Liver (tissue), 9 donors: Measurements from ENCODE around the gene CEACAM8. TPM values are rescaled to one million over a fixed set of nuclear protein-coding genes. Genes with fewer than 3 reads are reported as not detected.

Experiments
- DNase-seq: peaks from one replicate; pipeline ENCODE4 v3.0.0-alpha.2; 2017; ENCODE audit warnings: low spot score
- H3K27ac ChIP-seq, 2 donors: one replicate each; pipeline ENCODE4 v1.7.0; 2013; ENCODE audit warnings: inconsistent platforms in 2 of 2, low read length in 2 of 2, control low read depth in 1 of 2, low read depth in 1 of 2, mild to moderate bottlenecking in 1 of 2
- H3K27me3 ChIP-seq, 4 donors: one replicate each; pipeline versions ENCODE4 v1.6.1 to v1.7.0; 2013; ENCODE audit warnings: low read length in 3 of 4, inconsistent platforms in 1 of 4, mild to moderate bottlenecking in 1 of 4, moderate library complexity in 1 of 4; ENCODE audit not compliant: control insufficient read depth in 4 of 4, insufficient read depth in 4 of 4
- H3K36me3 ChIP-seq, 4 donors: one replicate each; pipeline versions ENCODE4 v1.6.1 to v1.7.0; 2013; ENCODE audit warnings: low read length in 3 of 4, mild to moderate bottlenecking in 3 of 4, low read depth in 1 of 4, moderate library complexity in 1 of 4; ENCODE audit not compliant: control insufficient read depth in 4 of 4, insufficient read depth in 3 of 4
- H3K4me1 ChIP-seq, 4 donors: one replicate each; pipeline versions ENCODE4 v1.6.1 to v1.7.0; 2013; ENCODE audit warnings: low read length in 3 of 4, mild to moderate bottlenecking in 3 of 4, moderate library complexity in 1 of 4; ENCODE audit not compliant: control insufficient read depth in 4 of 4, insufficient read depth in 4 of 4
- H3K4me3 ChIP-seq, 3 donors: one replicate each; pipeline versions ENCODE4 v1.6.1 to v1.7.0; 2013; ENCODE audit warnings: low read length in 3 of 3, control low read depth in 1 of 3, low read depth in 1 of 3, mild to moderate bottlenecking in 1 of 3
- H3K9ac ChIP-seq, 2 donors: one replicate each; pipeline ENCODE4 v1.7.0; 2013; ENCODE audit warnings: low read length in 2 of 2, mild to moderate bottlenecking in 2 of 2, moderate library complexity in 2 of 2, control low read depth in 1 of 2, low read depth in 1 of 2
- H3K9me3 ChIP-seq, 4 donors: one replicate each; pipeline versions ENCODE4 v1.6.1 to v1.7.0; 2013; ENCODE audit warnings: low read length in 3 of 4; ENCODE audit not compliant: control insufficient read depth in 4 of 4
- ATF3 ChIP-seq: IDR thresholded peaks from 2 replicates; pipeline ENCODE4 v1.6.1; 2016; ENCODE audit warnings: antibody characterized with exemption
- EGR1 ChIP-seq, 2 donors: IDR thresholded peaks; 2 replicates each; pipeline ENCODE4 v1.6.1; 2016 to 2018; ENCODE audit warnings: antibody characterized with exemption in 2 of 2, low read depth in 2 of 2
- FOXA2 ChIP-seq: IDR thresholded peaks from 2 replicates; pipeline ENCODE4 v1.6.1; 2016; ENCODE audit warnings: antibody characterized with exemption
- GABPA ChIP-seq, 2 donors: IDR thresholded peaks in 1 of 2; conservative IDR thresholded peaks in 1 of 2; 2 replicates each; pipeline ENCODE4 v1.6.1; 2016; ENCODE audit warnings: antibody characterized with exemption in 2 of 2, mild to moderate bottlenecking in 1 of 2, moderate library complexity in 1 of 2
- HNF4A ChIP-seq, 2 donors: conservative IDR thresholded peaks; 2 replicates each; pipeline ENCODE4 v1.6.1; 2016; ENCODE audit warnings: antibody characterized with exemption in 2 of 2, mild to moderate bottlenecking in 2 of 2
- HNF4G ChIP-seq: IDR thresholded peaks from 2 replicates; pipeline ENCODE4 v1.6.1; 2016; ENCODE audit warnings: antibody characterized with exemption
- JUND ChIP-seq, 2 donors: IDR thresholded peaks; 2 replicates each; pipeline ENCODE4 v1.6.1; 2016; ENCODE audit warnings: antibody characterized with exemption in 2 of 2
- MAX ChIP-seq: IDR thresholded peaks from 2 replicates; pipeline ENCODE4 v1.6.1; 2016; ENCODE audit warnings: antibody characterized with exemption
- NR2F2 ChIP-seq: IDR thresholded peaks from 2 replicates; pipeline ENCODE4 v1.6.1; 2016; ENCODE audit warnings: antibody characterized with exemption
- REST ChIP-seq: IDR thresholded peaks from 2 replicates; pipeline ENCODE4 v1.6.1; 2016; ENCODE audit warnings: antibody characterized with exemption, mild to moderate bottlenecking
- SP1 ChIP-seq: IDR thresholded peaks from 2 replicates; pipeline ENCODE4 v1.6.1; 2018; ENCODE audit warnings: antibody characterized with exemption, mild to moderate bottlenecking
- TAF1 ChIP-seq: conservative IDR thresholded peaks from 2 replicates; pipeline ENCODE4 v1.6.1; 2016; ENCODE audit warnings: antibody characterized with exemption, mild to moderate bottlenecking
- ZBTB33 ChIP-seq: IDR thresholded peaks from 2 replicates; pipeline ENCODE4 v1.6.1; 2016; ENCODE audit warnings: antibody characterized with exemption
- WGBS: extraction: QIAGEN DNeasy Blood & Tissue Kit; methylation state at CpG from one replicate; pipeline ENCODE4 v1.1.7; 2013; 5-methylcytosine and 5-hydroxymethylcytosine counted together
- polyA plus RNA-seq, 2 donors: library from polyadenylated mRNA; stranded (reverse) in 1 of 2; unstranded in 1 of 2; fragments of 200-250 nt in 1 of 2; fragments of >200 nt in 1 of 2; fragmentation: Nextera tagmentation in 1 of 2; extraction: Ambion mirVana in 1 of 2; gene quantifications; one replicate each; pipeline versions ENCODE4 v1.2.1 to v1.2.3, GENCODE V29; 2013 to 2015
- total RNA-seq, 2 donors: library from RNA; depleted of rRNA; stranded (reverse); fragments of >200 nt; gene quantifications; one replicate each; pipeline ENCODE4 v1.2.3, GENCODE V29; 2014
- TF ChIP-seq, protein P1 (sequence below): fragments of 150-350 bp; IDR thresholded peaks from 2 replicates; pipeline ENCODE4 v1.5.1; 2017; ENCODE audit warnings: improper control_type of control experiment, low read depth, low read length; ENCODE audit not compliant: missing input control
- donor health status: healthy.
- donor health status: healthy.
- donor health status: healthy.
- donor health status: healthy.
- donor health status: healthy.

The CEACAM8 gene
- total and polyA plus RNA-seq, 4 donors, result 0.07 to 2.1 (median 0.16) TPM; not detected in 1

DNA sequence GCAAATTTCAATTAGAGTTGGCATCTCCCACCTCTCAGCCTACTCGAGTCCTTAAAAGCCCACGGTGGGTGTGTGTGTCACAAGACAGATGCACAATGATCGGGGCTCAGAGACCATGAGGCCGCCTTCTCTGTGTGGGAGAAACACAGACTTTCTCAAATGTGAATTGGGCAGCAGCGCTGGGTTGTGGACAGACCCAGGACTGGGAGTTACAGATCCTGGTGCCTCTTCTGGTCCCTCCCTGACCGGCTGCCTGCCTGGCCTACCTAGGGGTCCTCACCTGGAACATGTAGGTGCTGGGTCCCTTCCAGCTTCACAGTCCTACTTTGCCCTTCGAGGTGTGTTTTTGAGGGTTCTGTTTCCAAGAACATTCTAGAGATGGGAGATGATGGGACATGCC, 4.9 kb downstream of the CEACAM8 start:
- Histone ChIP-seq H3K27me3 (peaks cover 0 to 3% (median 0%) of the 10 kb centered on the region in 4 donors), H3K36me3 (no peaks in the 10 kb centered on the region), H3K4me3 (no peak overlapping the region), H3K9me3 (no peaks in the 10 kb centered on the region), H3K4me1 (no peaks in the 10 kb centered on the region), H3K9ac (no peak overlapping the region), H3K27ac (no peak overlapping the region)
- TF ChIP-seq JUND (IDR thresholded peaks at IDR 0.05) (no peak), HNF4G (no peak)
- WGBS, result 79% methylated on average over 7 of the region's 7 CpGs
- no peak for DNase-seq

GRCh38 chr19:42584466-42584865, 10.3 kb downstream of the CEACAM8 start:
- Histone ChIP-seq H3K9me3 (no peaks in the 10 kb centered on the region), H3K27me3 (peaks cover 0 to 6% (median 0%) of the 10 kb centered on the region in 4 donors), H3K36me3 (no peaks in the 10 kb centered on the region), H3K4me1 (no peaks in the 10 kb centered on the region), H3K27ac (no peak overlapping the region), H3K9ac (no peak overlapping the region), H3K4me3 (no peak overlapping the region)
- TF ChIP-seq TAF1 (no peak), FOXA2 (no peak), GABPA (IDR thresholded peaks at IDR 0.05 in 1 of 2, conservative IDR thresholded peaks at IDR 0.05 in 1 of 2) (no peak), EGR1 (IDR thresholded peaks at IDR 0.05; ENCODE audit: low read depth in 2 of 2) (no peak), ATF3 (no peak), NR2F2 (no peak), SP1 (no peak), REST (no peak), HNF4A (conservative IDR thresholded peaks at IDR 0.05) (no peak), ZBTB33 (no peak), MAX (no peak)
- TF ChIP-seq, protein P1, sequence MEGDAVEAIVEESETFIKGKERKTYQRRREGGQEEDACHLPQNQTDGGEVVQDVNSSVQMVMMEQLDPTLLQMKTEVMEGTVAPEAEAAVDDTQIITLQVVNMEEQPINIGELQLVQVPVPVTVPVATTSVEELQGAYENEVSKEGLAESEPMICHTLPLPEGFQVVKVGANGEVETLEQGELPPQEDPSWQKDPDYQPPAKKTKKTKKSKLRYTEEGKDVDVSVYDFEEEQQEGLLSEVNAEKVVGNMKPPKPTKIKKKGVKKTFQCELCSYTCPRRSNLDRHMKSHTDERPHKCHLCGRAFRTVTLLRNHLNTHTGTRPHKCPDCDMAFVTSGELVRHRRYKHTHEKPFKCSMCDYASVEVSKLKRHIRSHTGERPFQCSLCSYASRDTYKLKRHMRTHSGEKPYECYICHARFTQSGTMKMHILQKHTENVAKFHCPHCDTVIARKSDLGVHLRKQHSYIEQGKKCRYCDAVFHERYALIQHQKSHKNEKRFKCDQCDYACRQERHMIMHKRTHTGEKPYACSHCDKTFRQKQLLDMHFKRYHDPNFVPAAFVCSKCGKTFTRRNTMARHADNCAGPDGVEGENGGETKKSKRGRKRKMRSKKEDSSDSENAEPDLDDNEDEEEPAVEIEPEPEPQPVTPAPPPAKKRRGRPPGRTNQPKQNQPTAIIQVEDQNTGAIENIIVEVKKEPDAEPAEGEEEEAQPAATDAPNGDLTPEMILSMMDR, result no peak
- no peak for DNase-seq
